ENCODE measurements around the gene LASP1. TPM values are rescaled to one million over a fixed set of nuclear protein-coding genes. Genes with fewer than 3 reads are reported as not detected.

The LASP1 gene
- total and polyA plus RNA-seq, 2 of the 4 experiments (the other 2 are of a cell fraction) = 79.8 to 262 TPM

- in situ Hi-C loops (cut with MboI; ENCODE audit: low sequenced_read_pairs) (no loop called here), dilution Hi-C loops (cut with HindIII; ENCODE audit: low sequenced_read_pairs, unreplicated experiment) (no loop called here), intact Hi-C loops (cut with micrococcal nuclease) (loop anchor here (5.0 kb wide), 1 partner anchor 120 kb away; the partner anchor contains the start of gene PSMB3)
- H3K14ac ChIP-seq (replicated peaks; ENCODE audit: low read depth, low read length) = peak overlapping the region; percentile 59
- CTCF ChIA-PET = interaction anchor here (1.2 kb wide), 1 partner anchor 111 kb away, joined by 3 read pairs; no protein-coding TSS in a partner anchor
- H2BK20ac ChIP-seq (ENCODE audit: low read depth, low read length) = no peak overlapping the region
- H3K4me2 ChIP-seq (ENCODE audit: low read depth, low read length) = peak overlapping the region; percentile 92
- H2AK9ac ChIP-seq (replicated peaks; ENCODE audit: low read depth, low read length, poor library complexity) = peak overlapping the region; percentile 99
- peak overlapping the region; percentile 90 for H3K4me3 ChIP-seq (ENCODE audit: insufficient read depth, low read depth, low read length)
- no peaks in the 10 kb centered on the region for H3K9me3 ChIP-seq (ENCODE audit: control insufficient read depth, insufficient read depth, low read length)
- ATAC-seq (ENCODE audit: low read depth) (no peak), DNase-seq (no peak)
- H3K79me1 ChIP-seq (ENCODE audit: low read depth in 1 of 2, low read length in 2 of 2) = peaks cover 0 to 54% of the 10 kb centered on the region in 2 experiments; a peak in 2 of 4 replicates
- H3K4me1 ChIP-seq (ENCODE audit: control insufficient read depth, insufficient read depth, low read length) = peaks cover 44% of the 10 kb centered on the region
- POLR2A ChIA-PET (ENCODE audit: unreplicated experiment) = interaction anchor here (0.5 kb wide), 1 partner anchor 108 kb away, joined by 7 read pairs; no protein-coding TSS in a partner anchor
- no TSS peak for BruUV-seq (replicated peaks)
- peak overlapping the region; percentile 59; the same call in 1 of the 2 replicates for H4K91ac ChIP-seq (ENCODE audit: insufficient read depth, low read depth, low read length)
- no CpG with 5 or more reads among the region's 5 CpGs for WGBS, 2 experiments (ENCODE audit: extremely low coverage in 2 of 2, insufficient read length in 1 of 2)
- peak overlapping the region; percentile 87 for H2AK5ac ChIP-seq (ENCODE audit: low read depth, low read length)
- peaks cover 36% of the 10 kb centered on the region for H3K9me1 ChIP-seq (ENCODE audit: insufficient read depth, low read length)
- no peak overlapping the region for H4K5ac ChIP-seq (ENCODE audit: low read depth, low read length)
- H2BK120ac ChIP-seq (ENCODE audit: low read depth, low read length) = no peak overlapping the region
- peak overlapping the region; percentile 87 for H2BK5ac ChIP-seq (ENCODE audit: low read depth, low read length, poor library complexity, severe bottlenecking)
- no peak overlapping the region for H2AFZ ChIP-seq (replicated peaks; ENCODE audit: low read length, poor library complexity)
- peak overlapping the region in 1 of 2 experiments; percentile 9; a peak in 1 of 4 replicates for H4K8ac ChIP-seq (ENCODE audit: low read depth in 2 of 2, low read length in 2 of 2)
- TF ChIP-seq BHLHE40 (IDR thresholded peaks at IDR 0.05; ENCODE audit: low read depth, low read length) (no peak), ELK1 (IDR thresholded peaks at IDR 0.05; ENCODE audit: borderline replicate concordance, low read depth, low read length) (no peak), SMC3 (IDR thresholded peaks at IDR 0.05; ENCODE audit: low read depth, low read length) (no peak), CTCF (conservative IDR thresholded peaks at IDR 0.05; ENCODE audit: low read depth, low read length) (no peak), MXI1 (IDR thresholded peaks at IDR 0.05; ENCODE audit: borderline replicate concordance, low read depth, low read length) (no peak), RFX5 (IDR thresholded peaks at IDR 0.05; ENCODE audit: low read depth, low read length) (no peak), NFE2L2 (IDR thresholded peaks at IDR 0.05; ENCODE audit: low read depth, low read length) (no peak), CEBPB (IDR thresholded peaks at IDR 0.05; ENCODE audit: low read depth, low read length) (no peak), CHD1 (IDR thresholded peaks at IDR 0.05; ENCODE audit: low read depth, low read length) (no peak), MAZ (IDR thresholded peaks at IDR 0.05; ENCODE audit: borderline replicate concordance, low read depth, low read length) (no peak), FOS (IDR thresholded peaks at IDR 0.05; ENCODE audit: low read depth, low read length) (no peak), RCOR1 (IDR thresholded peaks at IDR 0.05; ENCODE audit: insufficient replicate concordance, low read length) (no peak), POLR2A (IDR thresholded peaks at IDR 0.05; ENCODE audit: low read depth, low read length) (no peak)
- H4K20me1 ChIP-seq (ENCODE audit: insufficient read depth, low read length) = peaks cover 65% of the 10 kb centered on the region
- H3K36me3 ChIP-seq (ENCODE audit: control insufficient read depth, insufficient read depth, low read length) = peaks cover 28% of the 10 kb centered on the region
- peak overlapping the region; percentile 6; the same call in 1 of the 2 replicates for H3K18ac ChIP-seq (ENCODE audit: low read depth, low read length)
- no peaks in the 10 kb centered on the region for H3K27me3 ChIP-seq (ENCODE audit: control insufficient read depth, insufficient read depth, low read length)
- peak overlapping the region; percentile 25; the same call in 1 of the 2 replicates for H3K56ac ChIP-seq (ENCODE audit: extremely low read depth, insufficient read depth, low read length)
- H3K4ac ChIP-seq (ENCODE audit: low read depth, low read length) = peak overlapping the region; percentile 96; the same call in 1 of the 2 replicates
- H3K27ac ChIP-seq (ENCODE audit: insufficient read depth, low read length) = peak overlapping the region; percentile 88
- no peak overlapping the region for H2BK15ac ChIP-seq (ENCODE audit: low read depth, low read length)
- H3K23ac ChIP-seq (ENCODE audit: low read depth, low read length) = peak overlapping the region; percentile 77
- H3K9ac ChIP-seq (ENCODE audit: low read depth, low read length) = peak overlapping the region; percentile 93
Observed at GRCh38 chr17:38872027-38872511, 2.2 kb downstream of the LASP1 start.

Measured in IMR-90 (cell line).